ENCODE measurements around the gene TMEM45A. TPM values are rescaled to one million over a fixed set of nuclear protein-coding genes. Genes with fewer than 3 reads are reported as not detected.
A peak's percentile ranks its signal among the peaks of the same experiment; 100 is the strongest.

TMEM45A gene
- total and polyA plus RNA-seq, 2 donors (not counting 1 experiment from before 2014, with no cell fraction given): 26.4 to 71.4 TPM

DNA sequence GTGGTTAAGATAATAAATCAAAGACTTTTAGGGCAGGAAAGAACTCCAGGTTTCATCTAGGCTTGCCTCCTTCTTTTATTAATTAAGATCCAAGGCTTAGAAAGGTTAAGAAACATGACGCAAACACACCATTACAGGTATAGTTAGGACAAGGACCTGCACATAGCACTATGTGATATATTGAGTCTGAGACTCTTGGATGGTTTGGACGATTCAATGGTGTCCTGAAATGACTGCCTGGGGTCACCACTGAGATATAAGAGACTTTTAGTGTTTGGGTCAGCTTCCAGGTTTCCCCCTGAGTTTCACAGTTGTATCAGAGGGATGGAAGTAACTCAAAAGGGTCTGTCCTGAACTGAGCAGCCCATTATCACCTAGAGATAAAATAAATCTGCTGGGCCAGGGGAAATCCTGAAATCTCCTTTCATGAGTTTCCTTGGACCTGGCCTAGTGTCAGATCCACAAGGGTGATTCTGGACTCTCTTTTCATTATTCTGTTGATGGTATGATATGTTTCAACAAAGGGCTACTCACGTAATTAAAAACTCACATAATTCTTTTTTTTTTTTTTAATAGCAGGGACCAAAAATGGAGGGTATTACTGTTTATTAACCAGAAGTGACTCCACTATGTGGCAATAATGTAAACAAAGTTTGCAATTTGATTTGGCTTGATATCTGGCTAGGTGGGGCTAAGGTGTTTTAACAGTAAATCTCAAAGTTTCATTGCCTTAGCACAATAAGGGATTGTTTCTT, 61.4 kb downstream of the TMEM45A start:
- Histone ChIP-seq H3K27ac (ENCODE audit: insufficient read depth, low read length) (no peak overlapping the region), H2AFZ (ENCODE audit: low read length) (no peak overlapping the region), H3K4me3 (replicated peaks in 1 of 4; ENCODE audit: control extremely low read depth in 1 of 4, insufficient read depth in 1 of 4, low read depth in 3 of 4, low read length in 4 of 4) (no peak overlapping the region), H3K4me2 (ENCODE audit: extremely low read depth, insufficient read depth, low read length) (no peak overlapping the region), H3K36me3 (ENCODE audit: control insufficient read depth, insufficient read depth, low read length) (no peaks in the 10 kb centered on the region), H4K20me1 (ENCODE audit: control insufficient read depth, extremely low read depth, insufficient read depth, low read length) (no peaks in the 10 kb centered on the region), H3K9ac (ENCODE audit: insufficient read depth, low read length) (no peak overlapping the region), H3K4me1 (ENCODE audit: control insufficient read depth, extremely low read depth, insufficient read depth, low read length) (peaks cover 7% of the 10 kb centered on the region), H3K9me3 (ENCODE audit: control insufficient read depth, insufficient read depth, low read depth, low read length) (no peaks in the 10 kb centered on the region), H3K27me3 (ENCODE audit: control insufficient read depth, insufficient read depth, low read length) (no peaks in the 10 kb centered on the region), H3K79me2 (ENCODE audit: control insufficient read depth, insufficient read depth, low read length) (no peaks in the 10 kb centered on the region)
- no peak for DNase-seq (ENCODE audit: low read depth in 2 of 2)
- no peak for TF ChIP-seq EZH2 (IDR thresholded peaks at IDR 0.05; ENCODE audit: low read length, missing control alignments)
- TF ChIP-seq, protein P1, sequence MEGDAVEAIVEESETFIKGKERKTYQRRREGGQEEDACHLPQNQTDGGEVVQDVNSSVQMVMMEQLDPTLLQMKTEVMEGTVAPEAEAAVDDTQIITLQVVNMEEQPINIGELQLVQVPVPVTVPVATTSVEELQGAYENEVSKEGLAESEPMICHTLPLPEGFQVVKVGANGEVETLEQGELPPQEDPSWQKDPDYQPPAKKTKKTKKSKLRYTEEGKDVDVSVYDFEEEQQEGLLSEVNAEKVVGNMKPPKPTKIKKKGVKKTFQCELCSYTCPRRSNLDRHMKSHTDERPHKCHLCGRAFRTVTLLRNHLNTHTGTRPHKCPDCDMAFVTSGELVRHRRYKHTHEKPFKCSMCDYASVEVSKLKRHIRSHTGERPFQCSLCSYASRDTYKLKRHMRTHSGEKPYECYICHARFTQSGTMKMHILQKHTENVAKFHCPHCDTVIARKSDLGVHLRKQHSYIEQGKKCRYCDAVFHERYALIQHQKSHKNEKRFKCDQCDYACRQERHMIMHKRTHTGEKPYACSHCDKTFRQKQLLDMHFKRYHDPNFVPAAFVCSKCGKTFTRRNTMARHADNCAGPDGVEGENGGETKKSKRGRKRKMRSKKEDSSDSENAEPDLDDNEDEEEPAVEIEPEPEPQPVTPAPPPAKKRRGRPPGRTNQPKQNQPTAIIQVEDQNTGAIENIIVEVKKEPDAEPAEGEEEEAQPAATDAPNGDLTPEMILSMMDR (conservative IDR thresholded peaks at IDR 0.05 in 1 of 2, IDR thresholded peaks at IDR 0.05 in 1 of 2; ENCODE audit: low read depth in 1 of 2, low read length in 2 of 2): no peak

DNA sequence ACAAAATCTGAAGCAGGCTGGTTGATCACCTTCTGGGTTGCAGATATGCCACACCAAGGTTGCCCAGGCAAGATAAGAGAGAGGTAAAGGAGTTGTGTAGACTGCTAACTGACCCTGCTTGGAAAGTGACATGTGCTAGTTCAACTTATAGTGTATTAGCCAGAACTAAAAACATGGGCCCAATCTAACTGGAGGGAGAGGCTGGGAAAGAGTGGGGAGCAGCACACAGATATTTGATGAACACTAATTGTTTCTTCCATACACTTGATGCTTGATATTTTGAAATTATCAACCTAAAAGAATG, 61.9 kb downstream of the TMEM45A start:
- no peaks in the 10 kb centered on the region for H4K20me1 ChIP-seq (ENCODE audit: control insufficient read depth, extremely low read depth, insufficient read depth, low read length)
- H2AFZ ChIP-seq (ENCODE audit: low read length): no peak overlapping the region
- peaks cover 7% of the 10 kb centered on the region for H3K4me1 ChIP-seq (ENCODE audit: control insufficient read depth, extremely low read depth, insufficient read depth, low read length)
- H3K36me3 ChIP-seq (ENCODE audit: control insufficient read depth, insufficient read depth, low read length): no peaks in the 10 kb centered on the region
- TF ChIP-seq, protein P1 (conservative IDR thresholded peaks at IDR 0.05 in 1 of 2, IDR thresholded peaks at IDR 0.05 in 1 of 2; ENCODE audit: low read depth in 1 of 2, low read length in 2 of 2): no peak
- TF ChIP-seq EZH2 (IDR thresholded peaks at IDR 0.05; ENCODE audit: low read length, missing control alignments): no peak
- no peaks in the 10 kb centered on the region for H3K79me2 ChIP-seq (ENCODE audit: control insufficient read depth, insufficient read depth, low read length)
- H3K27ac ChIP-seq (ENCODE audit: insufficient read depth, low read length): no peak overlapping the region
- no peak for DNase-seq (ENCODE audit: low read depth in 2 of 2)
- H3K27me3 ChIP-seq (ENCODE audit: control insufficient read depth, insufficient read depth, low read length): no peaks in the 10 kb centered on the region
- no peak overlapping the region for H3K4me3 ChIP-seq (replicated peaks in 1 of 4; ENCODE audit: control extremely low read depth in 1 of 4, insufficient read depth in 1 of 4, low read depth in 3 of 4, low read length in 4 of 4)
- no peak overlapping the region for H3K9ac ChIP-seq (ENCODE audit: insufficient read depth, low read length)
- H3K9me3 ChIP-seq (ENCODE audit: control insufficient read depth, insufficient read depth, low read depth, low read length): no peaks in the 10 kb centered on the region
- H3K4me2 ChIP-seq (ENCODE audit: extremely low read depth, insufficient read depth, low read length): no peak overlapping the region

DNA sequence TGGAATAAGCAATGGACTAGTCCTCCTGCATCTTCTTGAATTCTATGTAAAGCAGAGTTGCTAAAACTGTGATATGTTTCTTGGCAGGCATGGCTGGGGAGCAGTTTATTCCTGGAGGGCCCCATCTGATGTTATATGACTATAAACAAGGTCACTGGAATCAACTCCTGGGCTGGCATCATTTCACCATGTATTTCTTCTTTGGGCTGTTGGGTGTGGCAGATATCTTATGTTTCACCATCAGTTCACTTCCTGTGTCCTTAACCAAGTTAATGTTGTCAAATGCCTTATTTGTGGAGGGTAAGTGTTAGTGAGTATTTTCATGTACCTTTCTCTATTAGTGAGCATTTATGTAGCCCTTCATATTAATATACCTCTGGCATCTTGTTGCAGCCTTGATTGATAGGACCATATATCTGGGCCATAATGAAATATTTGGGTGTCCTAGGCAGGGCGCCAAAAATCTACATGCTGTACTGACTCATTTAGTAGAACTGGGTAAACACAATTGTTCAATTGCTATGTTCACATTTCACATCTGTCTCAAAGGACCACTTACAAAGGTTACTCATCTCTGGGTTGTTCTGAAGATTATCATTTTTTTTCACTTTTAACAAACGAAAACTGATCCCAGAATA, 64.4 kb downstream of the TMEM45A start:
- peak; percentile 64 to 75 for DNase-seq (ENCODE audit: low read depth in 2 of 2)

More for the DNA sequence above, 64.4 kb downstream of the TMEM45A start:
- TF ChIP-seq EZH2 (IDR thresholded peaks at IDR 0.05; ENCODE audit: low read length, missing control alignments): no peak
- TF ChIP-seq, protein P1 (conservative IDR thresholded peaks at IDR 0.05 in 1 of 2, IDR thresholded peaks at IDR 0.05 in 1 of 2; ENCODE audit: low read depth in 1 of 2, low read length in 2 of 2): no peak
- Histone ChIP-seq H3K27ac (ENCODE audit: insufficient read depth, low read length) (no peak overlapping the region), H3K9ac (ENCODE audit: insufficient read depth, low read length) (no peak overlapping the region), H3K79me2 (ENCODE audit: control insufficient read depth, insufficient read depth, low read length) (no peaks in the 10 kb centered on the region), H4K20me1 (ENCODE audit: control insufficient read depth, extremely low read depth, insufficient read depth, low read length) (no peaks in the 10 kb centered on the region), H3K27me3 (ENCODE audit: control insufficient read depth, insufficient read depth, low read length) (no peaks in the 10 kb centered on the region), H3K4me3 (replicated peaks in 1 of 4; ENCODE audit: control extremely low read depth in 1 of 4, insufficient read depth in 1 of 4, low read depth in 3 of 4, low read length in 4 of 4) (no peak overlapping the region), H3K9me3 (ENCODE audit: control insufficient read depth, insufficient read depth, low read depth, low read length) (no peaks in the 10 kb centered on the region), H3K36me3 (ENCODE audit: control insufficient read depth, insufficient read depth, low read length) (no peaks in the 10 kb centered on the region), H2AFZ (ENCODE audit: low read length) (no peak overlapping the region), H3K4me1 (ENCODE audit: control insufficient read depth, extremely low read depth, insufficient read depth, low read length) (peaks cover 4% of the 10 kb centered on the region), H3K4me2 (ENCODE audit: extremely low read depth, insufficient read depth, low read length) (no peak overlapping the region)

Measured in fibroblast of lung (primary cell).